NCI-H1694 (cell line): ENCODE measurements around the gene NEK1.
A peak's percentile ranks its signal among the peaks of the same experiment; 100 is the strongest.
"Not testable (repeated sequence)": the region's sequence is repeated elsewhere in the genome, so short reads cannot be mapped to it uniquely, and the experiment has no call there.

Experiments used
- DNase-seq: peaks from one replicate; lab custom pipeline; 2025; lab: John Stamatoyannopoulos, UW

The NEK1 gene

GRCh38 chr4:169603312-169603711, 9.1 kb downstream of the NEK1 start:
- DNase-seq, result no peak

- DNase-seq, result no peak
These were observed 11.2 kb downstream of the NEK1 start for GRCh38 chr4:169601016-169601771.

GRCh38 chr4:169594560-169595195, 17.7 kb downstream of the NEK1 start:
- DNase-seq, result no peak

GRCh38 chr4:169593050-169593560, 19.3 kb downstream of the NEK1 start:
- no peak for DNase-seq

- DNase-seq, result no peak
These were observed 28.8 kb downstream of the NEK1 start for GRCh38 chr4:169583563-169583962.

- no peak for DNase-seq
These were observed 29.7 kb downstream of the NEK1 start for GRCh38 chr4:169582706-169583105.

GRCh38 chr4:169582203-169582602, 30.2 kb downstream of the NEK1 start:
- no peak for DNase-seq

- DNase-seq, result no peak
These were observed 38.5 kb downstream of the NEK1 start for GRCh38 chr4:169573889-169574288.

- DNase-seq, result no peak
These were observed 40.9 kb downstream of the NEK1 start for GRCh38 chr4:169571435-169571834.

GRCh38 chr4:169571012-169571411, 41.4 kb downstream of the NEK1 start:
- DNase-seq, result not testable (repeated sequence)

- not testable (repeated sequence) for DNase-seq
These were observed 42.1 kb downstream of the NEK1 start for GRCh38 chr4:169570266-169570665.

GRCh38 chr4:169569188-169569587, 43.2 kb downstream of the NEK1 start:
- not testable (repeated sequence) for DNase-seq

GRCh38 chr4:169567916-169568315, 44.5 kb downstream of the NEK1 start:
- DNase-seq, result no peak

GRCh38 chr4:169566021-169566818, 46.2 kb downstream of the NEK1 start:
- DNase-seq, result peak; percentile 43

- DNase-seq, result no peak
These were observed 46.8 kb downstream of the NEK1 start for GRCh38 chr4:169565606-169566005.

- DNase-seq, result no peak
These were observed 55.2 kb downstream of the NEK1 start for GRCh38 chr4:169557061-169557636.

- DNase-seq, result not testable (repeated sequence)
These were observed 65.8 kb downstream of the NEK1 start for GRCh38 chr4:169546548-169546947.

GRCh38 chr4:169540774-169541173, 71.6 kb downstream of the NEK1 start:
- DNase-seq, result no peak

GRCh38 chr4:169530048-169530447, 82.3 kb downstream of the NEK1 start:
- no peak for DNase-seq

- no peak for DNase-seq
These were observed 88.6 kb downstream of the NEK1 start for GRCh38 chr4:169523796-169524195.

- no peak for DNase-seq
These were observed 101.8 kb downstream of the NEK1 start for GRCh38 chr4:169510617-169511016.

GRCh38 chr4:169506903-169507302, 105.5 kb downstream of the NEK1 start:
- DNase-seq, result no peak
